SU-DHL-6 (cell line): ENCODE data around the gene ATE1.

Experiments
- EZH2phosphoT487 ChIP-seq: fragments of 200-600 bp; sonication (generic), shearing (Covaris generic); conservative IDR thresholded peaks from 2 replicates; pipeline ENCODE4 v1.6.1; 2018; ENCODE audit warnings: mild to moderate bottlenecking, antibody characterized with exemption, low read length, moderate library complexity, mixed read lengths
- TF ChIP-seq, protein P1 (sequence below): fragments of 200-600 bp; sonication (generic); IDR thresholded peaks from one replicate; pipeline ENCODE4 v1.5.1; 2017; ENCODE audit warnings: antibody characterized with exemption, mild to moderate bottlenecking, low read length, moderate library complexity; ENCODE audit not compliant: insufficient read depth, poor library complexity, severe bottlenecking

DNA sequence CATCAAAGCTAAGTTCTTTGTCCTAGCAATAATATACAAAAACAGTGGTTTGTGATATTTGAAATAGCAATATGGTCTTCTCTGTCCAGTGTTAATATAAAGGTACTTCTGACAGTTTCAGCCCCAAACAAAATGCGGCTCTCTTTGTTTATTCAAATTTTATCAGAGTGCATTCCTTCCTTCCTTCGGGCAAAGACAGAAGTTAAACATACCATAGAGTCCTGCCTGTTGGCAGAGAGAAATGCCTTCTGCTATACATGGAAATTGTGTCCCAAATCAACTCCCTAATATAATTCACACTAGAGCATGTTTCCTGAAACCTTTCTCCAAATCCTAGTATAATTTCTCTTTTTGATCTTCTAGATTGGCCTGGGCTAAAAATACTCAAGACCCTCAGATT, 21.2 kb upstream of the ATE1 start:
- TF ChIP-seq, protein P1, sequence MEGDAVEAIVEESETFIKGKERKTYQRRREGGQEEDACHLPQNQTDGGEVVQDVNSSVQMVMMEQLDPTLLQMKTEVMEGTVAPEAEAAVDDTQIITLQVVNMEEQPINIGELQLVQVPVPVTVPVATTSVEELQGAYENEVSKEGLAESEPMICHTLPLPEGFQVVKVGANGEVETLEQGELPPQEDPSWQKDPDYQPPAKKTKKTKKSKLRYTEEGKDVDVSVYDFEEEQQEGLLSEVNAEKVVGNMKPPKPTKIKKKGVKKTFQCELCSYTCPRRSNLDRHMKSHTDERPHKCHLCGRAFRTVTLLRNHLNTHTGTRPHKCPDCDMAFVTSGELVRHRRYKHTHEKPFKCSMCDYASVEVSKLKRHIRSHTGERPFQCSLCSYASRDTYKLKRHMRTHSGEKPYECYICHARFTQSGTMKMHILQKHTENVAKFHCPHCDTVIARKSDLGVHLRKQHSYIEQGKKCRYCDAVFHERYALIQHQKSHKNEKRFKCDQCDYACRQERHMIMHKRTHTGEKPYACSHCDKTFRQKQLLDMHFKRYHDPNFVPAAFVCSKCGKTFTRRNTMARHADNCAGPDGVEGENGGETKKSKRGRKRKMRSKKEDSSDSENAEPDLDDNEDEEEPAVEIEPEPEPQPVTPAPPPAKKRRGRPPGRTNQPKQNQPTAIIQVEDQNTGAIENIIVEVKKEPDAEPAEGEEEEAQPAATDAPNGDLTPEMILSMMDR: no peak
- no peak for TF ChIP-seq EZH2phosphoT487
